ENCODE measurements around the gene GREB1L.

GRCh38 chr18:21452276-21452780 lies 210.3 kb downstream of the GREB1L start:
- TF ChIP-seq CTCF (IDR thresholded peaks at IDR 0.05; ENCODE audit: insufficient read depth, low read length) = no peak
- no peak for TF ChIP-seq REST (IDR thresholded peaks at IDR 0.05; ENCODE audit: insufficient replicate concordance, low read depth)
- no peak for TF ChIP-seq POLR2AphosphoS5 (IDR thresholded peaks at IDR 0.05; ENCODE audit: low read depth)
- TF ChIP-seq GABPA (IDR thresholded peaks at IDR 0.05; ENCODE audit: low read depth) = no peak
- TF ChIP-seq SPI1 (IDR thresholded peaks at IDR 0.05; ENCODE audit: borderline replicate concordance, low read depth) = no peak

All from HL-60 (cell line).